HG03095 (cell line): ENCODE data around the gene MRPL22.
"Not testable (repeated sequence)": the region's sequence is repeated elsewhere in the genome, so short reads cannot be mapped to it uniquely, and the experiment has no call there.

ENCODE experiments used
- ATAC-seq: cut with Tn5 transposase; IDR thresholded peaks from one replicate; pipeline ENCODE4 v1.9.1; 2021; ENCODE audit warnings: moderate library complexity; ENCODE audit not compliant: unreplicated experiment

The MRPL22 gene

GRCh38 chr5:154939387-154939786 is 1.5 kb upstream of the MRPL22 start:
- not testable (repeated sequence) for ATAC-seq

GRCh38 chr5:154940375-154940771 is 500 bp upstream of the MRPL22 start:
- no peak for ATAC-seq

DNA sequence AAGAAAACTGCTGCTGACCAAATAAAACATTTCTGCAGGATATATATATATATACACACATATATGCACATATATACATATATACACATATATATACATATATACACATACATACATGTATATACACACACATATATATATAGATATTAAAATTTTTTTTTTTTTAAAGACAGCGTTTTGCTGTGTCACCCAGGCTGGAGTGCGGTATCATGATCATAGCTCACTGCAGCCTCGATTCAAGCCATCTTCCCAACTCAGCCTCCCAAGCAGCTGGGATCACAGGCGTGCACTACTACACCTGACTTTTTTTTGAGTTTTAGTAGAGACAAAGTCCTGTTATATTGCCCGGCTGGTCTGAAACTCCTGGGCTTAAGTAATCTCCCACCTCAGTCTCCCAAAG is 2.7 kb downstream of the MRPL22 start:
- ATAC-seq, result no peak

DNA sequence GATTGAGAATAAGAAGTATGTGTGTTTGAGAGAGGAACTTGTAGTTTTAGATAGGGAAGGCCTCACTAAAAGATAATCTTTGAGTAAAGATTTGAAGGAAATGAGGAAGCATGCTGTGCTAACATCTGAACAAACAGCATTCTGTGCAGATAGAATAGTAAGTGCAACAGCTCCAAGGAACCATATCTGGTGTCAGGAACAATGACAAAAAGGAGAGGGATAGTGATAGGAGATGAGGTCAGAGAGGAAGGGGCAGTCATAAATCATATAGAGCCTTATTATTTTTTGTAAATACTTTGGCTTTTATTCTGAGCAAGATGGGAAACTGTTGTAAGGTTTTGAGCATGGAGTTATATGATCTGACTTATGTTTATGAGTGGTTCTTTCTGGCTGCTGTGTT is 3.8 kb downstream of the MRPL22 start:
- no peak for ATAC-seq

GRCh38 chr5:154945695-154946301 is 4.9 kb downstream of the MRPL22 start:
- ATAC-seq, result no peak

DNA sequence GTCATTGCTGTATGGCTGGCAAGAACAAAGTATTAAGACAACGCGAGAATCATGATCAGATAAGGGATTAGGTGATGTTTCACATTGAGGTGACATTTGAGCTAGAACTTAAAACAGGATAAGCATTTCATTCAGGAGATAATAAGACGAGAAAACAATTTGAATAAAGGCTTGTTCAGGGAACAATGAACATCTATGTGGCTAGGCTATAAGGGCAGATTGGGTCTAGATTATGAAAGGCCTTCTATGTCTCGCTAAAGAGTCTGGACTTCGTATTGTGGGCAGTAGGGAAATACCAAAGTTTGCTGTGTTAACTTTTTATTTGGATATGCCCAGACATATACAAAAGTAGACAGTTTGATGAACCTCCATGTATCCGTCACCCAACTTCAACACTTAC is 6.9 kb downstream of the MRPL22 start:
- no peak for ATAC-seq

DNA sequence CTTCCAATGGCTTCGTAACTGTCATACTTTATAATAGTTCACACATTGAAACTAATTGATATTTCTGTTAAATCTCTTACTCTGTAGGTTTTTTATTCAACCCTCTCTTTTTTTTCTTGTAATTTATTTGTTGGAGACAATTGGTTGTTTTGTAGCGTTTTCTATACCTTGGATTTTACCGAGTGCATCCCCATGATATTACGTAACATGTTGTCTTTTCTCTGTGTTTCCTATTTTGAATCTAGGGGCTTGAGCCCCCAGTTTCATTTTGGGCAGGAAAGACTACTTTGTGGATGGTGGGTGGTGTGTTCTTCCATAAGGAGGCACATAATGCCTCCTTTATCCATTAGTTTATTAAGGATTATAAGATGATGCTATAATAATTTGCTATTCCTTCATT is 7.4 kb downstream of the MRPL22 start:
- no peak for ATAC-seq

DNA sequence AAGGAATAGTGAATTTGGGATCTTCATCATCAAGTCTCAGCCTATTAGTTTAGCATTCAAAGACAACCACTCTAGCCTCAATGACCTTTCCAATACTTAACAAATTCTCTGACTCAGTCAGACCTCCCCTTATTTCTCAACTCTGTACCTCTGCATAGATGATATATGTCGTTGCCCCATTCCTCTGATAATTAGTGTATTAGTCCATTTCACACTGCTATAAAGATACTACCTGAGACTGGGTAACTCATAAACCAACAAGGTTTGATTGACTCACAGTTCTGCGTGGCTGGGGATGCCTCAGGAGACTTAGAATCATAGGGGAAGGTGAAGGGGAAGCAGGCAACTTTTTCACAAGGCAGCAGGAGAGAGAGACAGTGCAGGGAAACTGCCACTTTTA is 8.9 kb downstream of the MRPL22 start:
- ATAC-seq, result no peak

DNA sequence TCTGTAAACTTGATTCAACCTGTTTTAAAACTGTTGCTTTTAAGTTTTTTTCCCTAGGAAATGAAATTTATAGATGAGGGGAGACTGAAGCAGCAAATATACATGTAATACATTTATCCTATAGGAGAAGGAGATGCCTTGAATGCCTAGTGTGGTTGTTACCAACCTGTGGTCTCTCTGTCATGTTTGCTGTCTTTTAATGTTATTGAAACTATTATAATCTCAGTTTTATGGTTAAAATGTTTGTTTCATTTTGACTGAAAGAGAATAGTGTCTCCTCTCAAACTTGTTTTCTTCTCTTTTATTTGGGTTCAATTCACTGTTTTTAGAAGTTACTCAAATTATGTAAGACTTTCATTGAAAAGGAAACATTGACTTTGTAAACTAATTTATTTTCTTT is 15.8 kb downstream of the MRPL22 start:
- ATAC-seq, result no peak

- ATAC-seq, result peak; percentile 93
Measured at GRCh38 chr5:154962494-154962893, 21.6 kb downstream of the MRPL22 start.

- no peak for ATAC-seq
Measured at GRCh38 chr5:154966081-154966841, 25.4 kb downstream of the MRPL22 start.

DNA sequence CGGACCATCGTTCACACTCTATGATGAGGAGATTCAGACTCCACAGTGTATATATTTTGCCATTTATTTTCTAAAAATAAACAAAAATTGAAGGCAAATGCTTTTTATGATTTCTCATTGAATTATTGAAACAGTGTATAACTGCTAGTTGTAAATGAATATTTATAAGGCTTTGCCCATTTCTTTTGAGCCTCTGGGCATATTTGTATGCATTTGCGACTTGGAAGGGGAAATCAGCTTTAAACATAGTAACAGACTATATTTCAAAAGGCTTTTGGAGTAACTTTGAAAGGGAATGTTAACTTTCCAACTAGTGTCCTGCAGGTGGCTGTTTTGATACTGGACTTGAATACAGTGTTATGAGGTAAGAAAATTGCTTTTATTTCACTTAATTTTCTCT is 26.0 kb downstream of the MRPL22 start:
- no peak for ATAC-seq

GRCh38 chr5:154967421-154968024 is 26.6 kb downstream of the MRPL22 start:
- ATAC-seq, result no peak

- no peak for ATAC-seq
Measured at GRCh38 chr5:154968953-154969352, 28.1 kb downstream of the MRPL22 start.

DNA sequence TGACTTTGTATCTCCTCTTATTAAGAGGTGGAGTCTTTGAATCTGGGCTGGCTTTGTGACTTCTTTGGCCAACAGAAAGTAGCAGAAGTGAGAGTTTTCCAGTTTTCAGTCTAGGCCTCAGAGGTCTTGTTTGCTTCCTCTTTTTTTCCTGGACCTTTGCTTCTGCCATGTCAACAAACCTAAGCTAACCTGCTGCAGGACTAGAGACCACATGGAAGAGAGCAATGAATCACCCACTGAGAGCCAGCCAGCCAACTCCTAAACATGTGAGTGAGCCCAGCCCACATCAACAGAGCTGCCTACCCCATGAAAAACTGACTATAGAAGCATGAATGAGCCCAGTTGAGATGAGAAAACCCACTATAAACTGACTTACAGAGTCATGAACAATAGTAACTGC is 29.9 kb downstream of the MRPL22 start:
- no peak for ATAC-seq

DNA sequence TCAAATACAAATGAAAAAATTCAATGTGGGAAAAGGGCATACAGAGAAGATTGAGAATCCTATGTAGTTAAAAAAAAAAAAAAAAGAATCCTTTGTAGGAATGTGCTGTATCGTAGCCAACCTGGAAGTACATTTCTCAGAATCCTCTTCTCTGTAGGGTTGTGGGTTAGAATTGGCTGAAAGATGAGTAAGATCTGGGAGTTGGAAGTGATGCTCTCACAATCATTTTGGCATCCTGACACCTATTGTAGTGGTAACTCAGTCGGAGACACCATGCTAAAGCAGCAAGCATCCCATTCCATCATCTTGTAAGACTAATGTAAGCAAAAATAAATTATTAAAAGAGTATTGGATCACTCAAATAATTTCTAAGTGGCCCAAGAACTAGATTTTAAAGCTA is 30.6 kb downstream of the MRPL22 start:
- ATAC-seq, result no peak

DNA sequence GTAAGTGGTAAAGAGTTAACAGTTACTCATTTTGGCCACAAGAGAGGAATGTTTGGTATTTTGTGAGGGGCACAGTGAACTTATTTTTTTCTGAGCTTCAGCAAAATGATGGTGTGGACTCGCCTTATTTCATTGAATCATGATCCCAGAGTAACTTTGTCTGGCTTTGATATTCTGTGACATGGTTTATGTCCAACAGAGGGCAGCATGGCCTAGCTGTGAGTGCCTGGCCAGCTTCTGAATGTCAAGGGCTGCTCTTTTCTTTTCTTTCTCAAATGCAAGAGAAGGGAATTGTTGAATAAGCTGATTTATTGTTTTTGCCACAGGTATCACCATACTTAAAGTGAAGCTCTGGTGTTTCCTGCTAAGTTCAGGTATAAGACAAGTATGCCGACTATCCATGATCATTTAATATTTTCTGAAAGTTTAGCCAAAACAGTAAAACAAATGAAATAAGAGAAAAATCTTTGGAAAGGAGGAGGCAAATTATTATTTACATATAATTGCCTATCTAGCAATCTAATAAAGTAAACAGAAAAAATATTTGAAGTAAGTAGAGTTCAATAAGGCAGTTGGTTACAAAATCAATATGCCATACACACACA is 31.7 kb downstream of the MRPL22 start:
- no peak for ATAC-seq

- not testable (repeated sequence) for ATAC-seq
Measured at GRCh38 chr5:154976082-154976481, 35.2 kb downstream of the MRPL22 start.

GRCh38 chr5:154977409-154977808 is 36.5 kb downstream of the MRPL22 start:
- no peak for ATAC-seq

DNA sequence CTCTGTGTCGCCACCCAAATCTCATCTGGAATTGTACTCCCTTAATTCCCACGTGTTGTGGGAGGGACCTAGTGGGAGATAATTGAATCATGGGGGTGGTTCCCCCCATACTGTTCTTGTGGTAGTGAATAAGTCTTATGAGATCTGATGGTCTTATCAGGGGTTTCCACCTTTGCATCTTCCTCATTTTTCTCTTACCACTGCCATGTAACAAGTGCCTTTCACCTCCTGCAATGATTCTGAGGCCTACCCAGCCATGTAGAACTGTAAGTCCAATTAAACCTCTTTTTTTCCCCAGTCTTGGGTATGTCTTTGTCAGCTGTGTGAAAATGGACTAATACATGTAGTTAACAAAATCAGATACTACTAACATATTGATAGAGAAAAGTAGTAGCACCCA is 37.4 kb downstream of the MRPL22 start:
- not testable (repeated sequence) for ATAC-seq

DNA sequence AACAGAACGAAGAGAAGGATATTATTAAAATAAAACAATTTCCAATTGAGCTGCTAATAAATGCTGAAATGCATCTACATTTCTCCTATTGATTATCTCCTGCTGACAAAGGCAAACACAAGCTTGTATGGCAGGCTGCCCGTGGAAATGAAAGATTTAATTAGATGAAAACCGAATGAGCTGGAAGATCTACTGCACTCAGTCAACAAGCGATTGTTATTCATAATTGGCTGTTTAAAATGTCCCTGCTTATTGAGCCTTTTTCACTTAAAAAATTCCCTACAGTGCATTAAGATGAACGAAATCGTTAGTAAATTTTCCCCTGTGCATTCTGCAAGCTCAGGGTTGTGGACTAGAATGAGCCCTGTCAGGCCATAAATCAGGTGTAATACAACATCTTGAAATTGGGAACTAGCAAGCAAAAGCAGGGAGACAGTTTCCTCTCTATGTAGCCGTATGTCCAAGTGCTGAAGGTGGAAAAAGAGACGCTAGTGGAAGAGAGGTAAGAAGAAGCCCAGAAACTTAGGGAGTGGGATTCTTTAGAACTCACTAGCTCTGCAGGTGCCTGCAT is 44.2 kb downstream of the MRPL22 start:
- ATAC-seq, result no peak

- no peak for ATAC-seq
Measured at GRCh38 chr5:154986151-154986550, 45.3 kb downstream of the MRPL22 start.
